ENCODE measurements around the gene CLEC4F. TPM values are rescaled to one million over a fixed set of nuclear protein-coding genes. Genes with fewer than 3 reads are reported as not detected.

CLEC4F gene
- total and polyA plus RNA-seq, 2 of the 13 experiments (the other 11 are each of a cell fraction or from before 2014, with no cell fraction given): 0.12 to 0.13 TPM

- TF ChIP-seq ZNF292 (CRISPR knock-in tag; IDR thresholded peaks at IDR 0.05; ENCODE audit: borderline replicate concordance, low read depth) (no peak), ZNF574 (CRISPR knock-in tag; IDR thresholded peaks at IDR 0.05) (peak; percentile 40; the same call in 1 of the 2 replicates), ZNF747 (CRISPR knock-in tag; IDR thresholded peaks at IDR 0.05; ENCODE audit: borderline replicate concordance) (no peak), ZNF260 (CRISPR knock-in tag; IDR thresholded peaks at IDR 0.05; ENCODE audit: borderline replicate concordance, low read depth) (no peak), KDM2A (CRISPR knock-in tag; IDR thresholded peaks at IDR 0.05; ENCODE audit: borderline replicate concordance, low read depth) (peak; percentile 17; the same call in 1 of the 2 replicates), MBNL3 (CRISPR knock-in tag; conservative IDR thresholded peaks at IDR 0.05) (no peak), STAG1 (CRISPR knock-in tag; IDR thresholded peaks at IDR 0.05) (0 out of 2 replicates have a peak, but pooled peaks have one; percentile 3), E2F5 (CRISPR knock-in tag; conservative IDR thresholded peaks at IDR 0.05) (no peak), ZNF777 (CRISPR knock-in tag; IDR thresholded peaks at IDR 0.05) (peak; percentile 40; the same call in 1 of the 2 replicates)
Observed at GRCh38 chr2:70767699-70768589, 52.5 kb downstream of the CLEC4F start, which contains the start of gene ADD2 (continued).

All from HepG2 (cell line).